CD4-positive, alpha-beta memory T cell (primary cell): ENCODE data around the gene PALM3. TPM values are rescaled to one million over a fixed set of nuclear protein-coding genes. Genes with fewer than 3 reads are reported as not detected.

ENCODE experiments used
- CTCF ChIA-PET: fragments of 350-600 bp; sonication (Branson Sonifier 250); formaldehyde crosslinking; loops from one replicate; lab custom pipeline; 2021; ENCODE audit warnings: inconsistent platforms; ENCODE audit not compliant: partially characterized antibody; lab: Charles Lee
- POLR2A ChIA-PET: fragments of 350-600 bp; sonication (Branson Sonifier 250); formaldehyde crosslinking; loops from one replicate; lab custom pipeline; 2021; ENCODE audit not compliant: partially characterized antibody; lab: Charles Lee
- DNase-seq, 5 donors: peaks; one replicate each; pipeline versions ENCODE4 v3.0.0 to v3.0.0-alpha.2; 2020 to 2022; ENCODE audit warnings: mixed read lengths in 1 of 5
- H3K27ac ChIP-seq: one replicate; pipeline ENCODE4 v1.7.0; 2013; ENCODE audit warnings: low read depth, low read length
- H3K27me3 ChIP-seq: 2 replicates; pipeline ENCODE4 v1.7.0; 2013; ENCODE audit warnings: mild to moderate bottlenecking, low read length, moderate library complexity; ENCODE audit not compliant: insufficient read depth
- H3K36me3 ChIP-seq: 2 replicates; pipeline ENCODE4 v1.7.0; 2013; ENCODE audit warnings: mild to moderate bottlenecking, low read length, moderate library complexity; ENCODE audit not compliant: insufficient read depth
- H3K4me1 ChIP-seq: 2 replicates; pipeline ENCODE4 v1.7.0; 2013; ENCODE audit warnings: mild to moderate bottlenecking, low read length, moderate library complexity; ENCODE audit not compliant: insufficient read depth
- H3K4me3 ChIP-seq, 2 donors: one replicate each; pipeline ENCODE4 v1.7.0; 2013; ENCODE audit warnings: low read length in 2 of 2, mild to moderate bottlenecking in 1 of 2
- H3K9me3 ChIP-seq, 2 donors: one replicate each; pipeline ENCODE4 v1.7.0; 2013; ENCODE audit warnings: low read length in 2 of 2, control low read depth in 1 of 2; ENCODE audit not compliant: control insufficient read depth in 1 of 2
- H3K27ac Mint-ChIP-seq, 7 donors: one replicate each; pipeline ENCODE4 v1.8.0; 2020 to 2021; ENCODE audit warnings: mixed read lengths in 7 of 7, mild to moderate bottlenecking in 6 of 7, inconsistent platforms in 3 of 7, moderate library complexity in 3 of 7
- H3K27me3 Mint-ChIP-seq, 2 donors: one replicate each; pipeline ENCODE4 v1.8.0; 2020 to 2021; ENCODE audit warnings: mixed read lengths in 2 of 2
- H3K36me3 Mint-ChIP-seq, 2 donors: one replicate each; pipeline ENCODE4 v1.8.0; 2020 to 2021; ENCODE audit warnings: mixed read lengths in 2 of 2, inconsistent platforms in 1 of 2, mild to moderate bottlenecking in 1 of 2
- H3K4me1 Mint-ChIP-seq, 4 donors: one replicate each; pipeline ENCODE4 v1.8.0; 2020 to 2021; ENCODE audit warnings: mixed read lengths in 4 of 4, mild to moderate bottlenecking in 1 of 4
- H3K4me3 Mint-ChIP-seq, 8 donors: one replicate each; pipeline ENCODE4 v1.8.0; 2020 to 2021; ENCODE audit warnings: mixed read lengths in 8 of 8, mild to moderate bottlenecking in 7 of 8, moderate library complexity in 6 of 8, inconsistent platforms in 3 of 8
- H3K9me3 Mint-ChIP-seq, 8 donors: one replicate each; pipeline ENCODE4 v1.8.0; 2020 to 2021; ENCODE audit warnings: mixed read lengths in 8 of 8, mild to moderate bottlenecking in 5 of 8, inconsistent platforms in 3 of 8, moderate library complexity in 1 of 8
- intact Hi-C: fragments of 100-400 bp; cut with micrococcal nuclease; formaldehyde crosslinking; loops from one replicate; pipeline ENCODE4 v1.15.1; 2023
- polyA plus RNA-seq, 2 donors: library from polyadenylated mRNA; unstranded; fragments of 300-500 nt; fragmentation: Illumina TruSeq; gene quantifications; one replicate each; pipeline ENCODE4 v1.2.3, GENCODE V29; 2021
- total RNA-seq, 2 experiments: library from RNA; stranded (reverse); gene quantifications; one replicate each; pipeline ENCODE4 v1.2.3, GENCODE V29; 2021

Gene PALM3, protein sequence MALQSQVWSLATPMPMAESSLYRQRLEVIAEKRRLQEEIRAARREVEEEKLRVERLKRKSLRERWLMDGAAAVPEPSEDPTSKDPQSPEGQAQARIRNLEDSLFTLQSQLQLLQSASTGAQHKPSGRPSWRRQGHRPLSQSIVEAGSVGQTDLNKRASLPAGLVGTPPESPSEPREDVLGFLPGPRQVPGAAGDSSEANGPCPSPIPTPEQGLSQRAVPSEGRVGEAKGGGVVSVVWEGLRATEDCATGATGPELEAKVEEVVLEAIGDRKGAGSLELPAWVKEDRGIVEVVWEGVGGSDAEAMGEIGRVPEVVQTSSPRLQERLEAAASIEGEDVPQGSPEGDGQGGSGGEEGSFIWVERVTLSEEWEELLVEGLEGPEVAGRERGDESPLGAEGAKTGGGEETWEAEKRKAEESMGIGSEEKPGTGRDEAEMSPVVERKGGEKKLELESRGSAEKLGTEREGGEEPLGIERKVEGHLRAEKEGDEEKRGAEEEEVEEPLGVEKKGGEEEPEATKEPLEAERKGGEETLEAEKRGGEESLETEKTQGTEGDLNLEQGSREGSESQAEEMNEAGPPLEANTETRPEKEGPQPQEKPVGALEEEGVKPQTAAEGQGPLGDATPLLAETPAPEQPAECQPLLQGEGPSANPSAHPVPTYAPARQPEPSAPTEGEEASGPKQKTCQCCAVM
- total RNA-seq (not detected), polyA plus RNA-seq (not detected)

DNA sequence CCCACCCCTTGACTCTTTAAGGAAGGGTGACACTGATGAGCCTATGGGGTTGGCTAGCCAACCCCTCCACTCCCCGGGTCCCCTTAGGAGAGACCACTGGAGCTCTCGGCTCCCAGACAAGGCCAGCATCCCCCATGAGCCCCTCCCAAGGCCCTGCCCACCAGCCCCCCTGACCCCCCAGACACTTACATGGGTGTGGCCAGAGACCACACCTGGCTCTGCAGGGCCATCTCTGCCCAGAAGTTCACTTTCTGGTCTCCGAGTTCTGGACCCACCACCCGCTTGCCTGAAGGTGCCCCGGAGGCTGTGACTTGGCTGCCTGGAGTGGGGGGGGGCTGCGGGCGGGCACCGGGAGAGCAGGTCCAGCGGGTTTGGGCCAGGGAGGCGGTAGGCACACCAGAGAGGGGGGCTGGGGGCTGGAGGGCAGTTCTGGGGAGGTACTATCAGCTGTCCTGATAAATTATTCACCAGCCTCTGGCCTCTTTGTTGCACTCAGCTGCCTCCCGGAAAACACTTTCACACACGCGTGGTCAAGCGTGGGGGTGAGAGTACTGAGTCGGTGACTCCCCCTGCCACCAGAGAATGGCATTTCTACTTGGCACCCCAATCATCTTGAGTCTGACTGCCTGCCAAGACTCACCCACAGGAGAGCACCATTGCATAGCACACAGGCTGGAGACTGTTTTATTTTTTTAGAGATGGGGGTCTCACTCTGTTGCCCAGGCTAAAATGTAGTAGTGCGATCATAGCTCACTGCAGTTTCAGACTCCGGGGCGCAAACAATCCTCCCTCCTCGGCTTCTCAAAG is at the start of gene PALM3:
PALM3 (minus strand) TSS at position 326 of the 807 bp plus-strand sequence; CDS start at position 230, 96 bp downstream.
- ChIA-PET POLR2A (no interaction called here), CTCF (interaction anchor here (1.2 to 4.7 kb wide), 3 partner anchors 9 to 13 kb away, joined by 3 to 65 read pairs (median 27); partner anchors contain the start of gene MISP3)
- Mint-ChIP-seq H3K9me3 (peaks cover 0 to 1% (median 0%) of the 10 kb centered on the region in 8 donors), H3K27me3 (peaks cover 18 to 23% of the 10 kb centered on the region in 2 donors), H3K36me3 (no peaks in the 10 kb centered on the region), H3K4me3 (no peak within 1 kb of the TSS), H3K4me1 (peaks cover 7 to 21% (median 14%) of the 10 kb centered on the region in 4 donors), H3K27ac (no peak within 1 kb of the TSS)
- intact Hi-C loops: no loop called here
- peaks cover 18% of the 10 kb centered on the region for H3K4me1 ChIP-seq
- peaks cover 17% of the 10 kb centered on the region for H3K27me3 ChIP-seq
- H3K27ac ChIP-seq: no peak within 1 kb of the TSS
- no peaks in the 10 kb centered on the region for H3K9me3 ChIP-seq
- DNase-seq: no peak
- H3K4me3 ChIP-seq: no peak within 1 kb of the TSS
- H3K36me3 ChIP-seq: no peaks in the 10 kb centered on the region

DNA sequence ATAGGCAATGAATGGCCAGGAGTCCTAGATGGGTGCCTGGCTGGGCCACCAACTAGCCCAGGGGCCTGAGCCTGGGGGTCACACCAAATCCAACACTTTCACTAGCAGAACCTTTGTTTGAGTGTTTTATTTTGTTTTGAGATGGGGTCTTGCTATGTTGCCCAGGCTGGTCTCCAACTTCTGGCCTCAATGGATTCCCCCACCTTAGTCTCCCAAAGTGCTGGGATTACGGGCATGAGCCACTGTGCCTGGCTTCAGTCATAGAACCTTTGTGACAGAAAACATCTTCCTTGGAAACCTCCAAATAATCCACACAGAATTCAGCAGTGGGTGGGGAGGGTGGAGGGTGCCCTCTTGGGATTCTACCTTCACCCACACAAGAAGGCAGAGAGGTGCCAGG is 49.6 kb upstream of the PALM3 start:
- Histone ChIP-seq H3K36me3 (no peaks in the 10 kb centered on the region), H3K27ac (no peak overlapping the region), H3K4me1 (peaks cover 32% of the 10 kb centered on the region), H3K4me3 (no peak overlapping the region), H3K9me3 (no peaks in the 10 kb centered on the region), H3K27me3 (no peaks in the 10 kb centered on the region)
- CTCF ChIA-PET: no interaction called here
- peaks cover 0 to 2% (median 0%) of the 10 kb centered on the region in 8 donors for H3K9me3 Mint-ChIP-seq
- intact Hi-C loops: no loop called here
- H3K4me1 Mint-ChIP-seq: peaks cover 13 to 47% (median 27%) of the 10 kb centered on the region in 4 donors
- POLR2A ChIA-PET: no interaction called here
- H3K36me3 Mint-ChIP-seq: peaks cover 4 to 5% of the 10 kb centered on the region in 2 donors
- H3K27ac Mint-ChIP-seq: peak overlapping the region in 4 of 7 donors; percentile 3 to 82 (median 20)
- no peak overlapping the region for H3K4me3 Mint-ChIP-seq
- H3K27me3 Mint-ChIP-seq: no peaks in the 10 kb centered on the region
- no peak for DNase-seq

DNA sequence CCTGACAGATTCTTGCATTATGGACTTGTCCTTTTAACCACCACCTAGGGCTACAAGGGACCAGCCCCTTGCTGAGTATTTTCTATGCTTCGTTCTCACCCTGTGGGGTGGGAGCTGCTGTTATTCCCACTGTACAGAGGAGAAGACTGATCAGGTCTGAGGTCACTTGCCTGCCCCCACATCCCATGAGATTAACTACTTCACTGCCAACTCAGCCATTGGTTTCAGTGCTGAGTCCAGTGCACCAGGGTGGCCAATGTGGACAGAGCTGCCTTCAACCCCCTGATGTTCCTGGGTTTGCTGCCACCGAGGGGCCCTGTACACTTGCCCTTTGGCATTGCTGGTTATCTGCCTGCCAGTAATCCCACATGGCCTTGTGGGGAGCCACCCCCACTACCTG is 48.8 kb upstream of the PALM3 start:
- Histone ChIP-seq H3K9me3 (no peaks in the 10 kb centered on the region), H3K4me1 (peaks cover 23% of the 10 kb centered on the region), H3K27ac (no peak overlapping the region), H3K27me3 (no peaks in the 10 kb centered on the region), H3K36me3 (no peaks in the 10 kb centered on the region), H3K4me3 (no peak overlapping the region)
- Mint-ChIP-seq H3K4me1 (peaks cover 9 to 39% (median 19%) of the 10 kb centered on the region in 4 donors), H3K36me3 (peaks cover 4 to 10% of the 10 kb centered on the region in 2 donors), H3K9me3 (peaks cover 0 to 2% (median 0%) of the 10 kb centered on the region in 8 donors), H3K4me3 (no peak overlapping the region), H3K27me3 (no peaks in the 10 kb centered on the region), H3K27ac (peak overlapping the region in 4 of 7 donors; percentile 42 to 68 (median 60))
- ChIA-PET POLR2A (no interaction called here), CTCF (no interaction called here)
- DNase-seq: no peak
- intact Hi-C loops: no loop called here

DNA sequence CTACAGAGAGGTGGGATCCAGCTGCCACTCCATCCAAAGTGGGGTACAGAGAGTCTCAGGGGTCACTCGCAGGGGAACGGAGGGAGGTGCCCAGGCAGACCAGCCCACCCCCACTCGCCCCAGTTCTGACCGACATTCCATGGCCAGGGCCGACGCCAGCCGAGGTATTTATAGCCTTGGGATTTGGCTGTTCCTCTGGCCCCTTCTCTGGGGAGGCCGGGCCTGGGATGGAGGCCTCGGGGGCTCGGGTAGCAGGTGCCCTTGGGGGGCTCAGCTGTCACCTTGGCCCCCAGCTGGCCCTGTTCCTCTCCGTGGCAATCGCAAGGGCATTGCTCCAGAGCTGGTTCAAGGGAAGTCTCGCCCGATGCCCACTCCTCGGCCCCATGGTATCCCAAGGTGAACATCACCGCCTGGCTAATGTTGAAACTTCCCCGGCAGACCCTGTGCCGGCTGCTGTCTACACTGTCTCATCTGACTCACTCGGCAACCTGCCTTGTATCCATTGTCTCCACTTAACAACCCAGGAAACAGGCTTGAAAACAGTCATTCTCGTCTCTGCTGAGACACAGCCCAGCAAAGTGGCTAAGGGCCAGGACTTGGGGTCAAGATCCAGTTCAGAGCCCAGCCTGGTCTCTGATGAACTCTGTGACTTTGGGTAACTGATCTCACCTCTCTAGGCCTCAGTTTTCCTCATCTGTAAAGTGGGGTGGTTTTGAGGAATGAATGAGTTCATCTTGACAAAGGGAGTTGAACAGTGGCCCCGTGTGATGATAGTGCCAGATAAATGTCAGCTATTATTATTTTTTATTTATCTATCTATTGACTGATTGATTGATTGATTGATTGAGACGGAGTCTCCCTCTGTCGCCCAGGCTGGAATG is 45.9 kb upstream of the PALM3 start:
- Histone ChIP-seq H3K9me3 (no peaks in the 10 kb centered on the region), H3K27me3 (no peaks in the 10 kb centered on the region), H3K36me3 (peaks cover 1% of the 10 kb centered on the region), H3K4me3 (no peak overlapping the region), H3K27ac (no peak overlapping the region), H3K4me1 (peaks cover 10% of the 10 kb centered on the region)
- intact Hi-C loops: no loop called here
- H3K36me3 Mint-ChIP-seq: peaks cover 4 to 15% of the 10 kb centered on the region in 2 donors
- H3K27ac Mint-ChIP-seq: peak overlapping the region in 1 of 7 donors; percentile 52
- CTCF ChIA-PET: interaction anchor here (1.1 kb wide), 1 partner anchor 9 kb away, joined by 3 read pairs; no protein-coding TSS in a partner anchor
- no peaks in the 10 kb centered on the region for H3K9me3 Mint-ChIP-seq
- no peaks in the 10 kb centered on the region for H3K27me3 Mint-ChIP-seq
- POLR2A ChIA-PET: no interaction called here
- no peak overlapping the region for H3K4me3 Mint-ChIP-seq
- H3K4me1 Mint-ChIP-seq: peaks cover 1 to 16% (median 5%) of the 10 kb centered on the region in 4 donors
- DNase-seq: no peak

DNA sequence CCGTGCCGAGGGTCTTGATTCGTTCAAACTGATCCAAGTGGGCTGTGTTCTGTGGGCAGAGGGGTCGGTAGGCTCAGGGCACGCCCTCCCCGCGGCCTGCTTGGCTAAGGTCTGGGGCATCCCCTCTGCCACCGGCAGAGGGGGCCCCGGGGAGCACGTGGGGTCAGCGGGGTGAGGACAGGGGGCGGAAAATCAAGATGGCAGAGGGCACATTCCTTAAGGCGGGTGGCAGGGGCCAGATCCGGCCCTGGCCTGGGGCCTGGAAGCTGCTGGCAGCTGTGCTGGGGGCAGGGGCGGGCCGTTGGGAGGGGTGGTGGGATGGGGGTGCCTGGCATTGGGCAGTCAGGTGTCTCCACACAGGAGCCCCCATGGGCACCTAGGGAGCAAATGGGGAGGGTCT is 45.0 kb upstream of the PALM3 start:
- no peaks in the 10 kb centered on the region for H3K27me3 ChIP-seq
- Mint-ChIP-seq H3K9me3 (no peaks in the 10 kb centered on the region), H3K4me3 (no peak overlapping the region), H3K4me1 (peaks cover 1 to 8% (median 4%) of the 10 kb centered on the region in 4 donors), H3K36me3 (peaks cover 4 to 15% of the 10 kb centered on the region in 2 donors), H3K27me3 (no peaks in the 10 kb centered on the region), H3K27ac (no peak overlapping the region)
- ChIA-PET CTCF (no interaction called here), POLR2A (no interaction called here)
- peaks cover 10% of the 10 kb centered on the region for H3K36me3 ChIP-seq
- no peaks in the 10 kb centered on the region for H3K9me3 ChIP-seq
- intact Hi-C loops: no loop called here
- DNase-seq: no peak
- H3K4me1 ChIP-seq: peaks cover 3% of the 10 kb centered on the region
- H3K27ac ChIP-seq: no peak overlapping the region
- H3K4me3 ChIP-seq: no peak overlapping the region

DNA sequence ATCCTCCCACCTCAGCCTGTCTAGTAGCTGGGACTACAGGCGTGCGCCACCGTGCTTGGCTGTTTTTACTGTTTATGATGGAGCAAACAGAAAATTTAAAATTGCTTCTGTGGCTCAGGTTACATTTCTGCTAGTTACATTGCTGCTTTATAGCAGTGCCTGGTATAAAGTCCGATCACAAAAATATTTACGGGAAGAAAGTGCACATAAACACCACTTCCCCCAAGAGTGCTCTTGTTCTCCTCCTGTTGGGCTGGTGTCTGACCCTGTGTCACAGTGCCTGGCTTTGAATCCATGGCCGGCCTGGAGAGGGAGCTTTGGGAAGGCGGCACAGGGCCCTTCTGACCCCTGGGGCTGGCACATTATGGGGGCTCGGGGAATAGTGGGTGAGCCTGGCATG is 43.8 kb upstream of the PALM3 start:
- ChIA-PET CTCF (no interaction called here), POLR2A (interaction anchor here (0.6 kb wide), 1 partner anchor 300 kb away, joined by 3 read pairs; no protein-coding TSS in a partner anchor)
- H3K36me3 ChIP-seq: peaks cover 18% of the 10 kb centered on the region
- no peaks in the 10 kb centered on the region for H3K27me3 ChIP-seq
- H3K27ac ChIP-seq: no peak overlapping the region
- H3K4me3 ChIP-seq: no peak overlapping the region
- H3K4me1 ChIP-seq: no peaks in the 10 kb centered on the region
- Mint-ChIP-seq H3K4me1 (peaks cover 0 to 3% (median 1%) of the 10 kb centered on the region in 4 donors), H3K9me3 (no peaks in the 10 kb centered on the region), H3K36me3 (peaks cover 6 to 19% of the 10 kb centered on the region in 2 donors), H3K27me3 (no peaks in the 10 kb centered on the region), H3K27ac (no peak overlapping the region), H3K4me3 (no peak overlapping the region)
- intact Hi-C loops: no loop called here
- no peak for DNase-seq
- H3K9me3 ChIP-seq: no peaks in the 10 kb centered on the region
